ENCODE data around the gene POLR2E. TPM values are rescaled to one million over a fixed set of nuclear protein-coding genes. Genes with fewer than 3 reads are reported as not detected.
A peak's percentile ranks its signal among the peaks of the same experiment; 100 is the strongest.

The POLR2E gene
- total RNA-seq, 4 donors from 2014 or later, result 87.6 to 264 (median 163) TPM

GRCh38 chr19:1140272-1141027 lies 45.3 kb upstream of the POLR2E start:
- DNase-seq, result no peak
- Histone ChIP-seq H3K36me3 (peaks cover 7 to 10% of the 10 kb centered on the region in 2 donors), H3K4me3 (replicated peaks in 1 of 3) (no peak overlapping the region), H3K4me1 (peaks cover 10 to 15% of the 10 kb centered on the region in 2 donors), H3K9me3 (no peaks in the 10 kb centered on the region), H3K27ac (no peak overlapping the region), H3K27me3 (no peaks in the 10 kb centered on the region)
- TF ChIP-seq, protein P1, sequence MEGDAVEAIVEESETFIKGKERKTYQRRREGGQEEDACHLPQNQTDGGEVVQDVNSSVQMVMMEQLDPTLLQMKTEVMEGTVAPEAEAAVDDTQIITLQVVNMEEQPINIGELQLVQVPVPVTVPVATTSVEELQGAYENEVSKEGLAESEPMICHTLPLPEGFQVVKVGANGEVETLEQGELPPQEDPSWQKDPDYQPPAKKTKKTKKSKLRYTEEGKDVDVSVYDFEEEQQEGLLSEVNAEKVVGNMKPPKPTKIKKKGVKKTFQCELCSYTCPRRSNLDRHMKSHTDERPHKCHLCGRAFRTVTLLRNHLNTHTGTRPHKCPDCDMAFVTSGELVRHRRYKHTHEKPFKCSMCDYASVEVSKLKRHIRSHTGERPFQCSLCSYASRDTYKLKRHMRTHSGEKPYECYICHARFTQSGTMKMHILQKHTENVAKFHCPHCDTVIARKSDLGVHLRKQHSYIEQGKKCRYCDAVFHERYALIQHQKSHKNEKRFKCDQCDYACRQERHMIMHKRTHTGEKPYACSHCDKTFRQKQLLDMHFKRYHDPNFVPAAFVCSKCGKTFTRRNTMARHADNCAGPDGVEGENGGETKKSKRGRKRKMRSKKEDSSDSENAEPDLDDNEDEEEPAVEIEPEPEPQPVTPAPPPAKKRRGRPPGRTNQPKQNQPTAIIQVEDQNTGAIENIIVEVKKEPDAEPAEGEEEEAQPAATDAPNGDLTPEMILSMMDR (IDR thresholded peaks at IDR 0.05), result no peak
- no peak for TF ChIP-seq POLR2A (IDR thresholded peaks at IDR 0.05)
- intact Hi-C loops (cut with DNase I), result no loop called here
- 91 to 95% methylated on average over 27 of the region's 39 CpGs for WGBS, 2 donors

GRCh38 chr19:1139126-1139525 lies 44.0 kb upstream of the POLR2E start:
- H3K9me3 ChIP-seq, result no peaks in the 10 kb centered on the region
- TF ChIP-seq POLR2A (IDR thresholded peaks at IDR 0.05), result no peak
- TF ChIP-seq, protein P1 (IDR thresholded peaks at IDR 0.05), result no peak
- intact Hi-C loops (cut with DNase I), result no loop called here
- DNase-seq, result no peak
- no peaks in the 10 kb centered on the region for H3K27me3 ChIP-seq
- H3K27ac ChIP-seq, result no peak overlapping the region
- peaks cover 7 to 10% of the 10 kb centered on the region in 2 donors for H3K36me3 ChIP-seq
- H3K4me1 ChIP-seq, result peaks cover 14 to 28% of the 10 kb centered on the region in 2 donors
- H3K4me3 ChIP-seq (replicated peaks in 1 of 3), result no peak overlapping the region
- 97% methylated on average over 13 to 15 of the region's 15 CpGs for WGBS, 2 donors

DNA sequence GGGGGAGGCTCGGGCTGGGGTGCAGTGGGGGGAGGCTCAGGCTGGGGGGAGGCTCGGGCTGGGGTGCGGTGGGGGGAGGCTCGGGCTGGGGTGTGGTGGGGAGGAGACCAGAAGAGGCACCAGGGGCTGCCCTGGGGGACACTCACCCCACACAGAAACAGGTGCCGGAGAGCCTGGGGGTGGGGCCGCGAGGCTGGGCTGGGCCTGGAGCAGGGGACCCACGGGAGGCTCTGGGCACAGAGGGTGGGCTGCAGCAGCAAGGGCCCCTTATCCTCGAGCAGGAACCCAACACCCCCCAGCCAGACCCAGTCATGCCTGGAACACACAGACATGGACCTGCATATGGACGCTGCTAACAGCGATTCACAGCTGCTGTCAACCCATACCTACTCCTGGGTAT lies 42.9 kb upstream of the POLR2E start:
- DNase-seq, result no peak
- Histone ChIP-seq H3K27ac (no peak overlapping the region), H3K36me3 (peaks cover 2 to 4% of the 10 kb centered on the region in 2 donors), H3K4me3 (replicated peaks in 1 of 3) (no peak overlapping the region), H3K4me1 (peaks cover 14 to 38% of the 10 kb centered on the region in 2 donors), H3K9me3 (no peaks in the 10 kb centered on the region), H3K27me3 (no peaks in the 10 kb centered on the region)
- intact Hi-C loops (cut with DNase I), result no loop called here
- 89 to 100% methylated on average over 2 to 9 of the region's 11 CpGs for WGBS, 2 donors
- TF ChIP-seq, protein P1 (IDR thresholded peaks at IDR 0.05), result no peak
- no peak for TF ChIP-seq POLR2A (IDR thresholded peaks at IDR 0.05)

DNA sequence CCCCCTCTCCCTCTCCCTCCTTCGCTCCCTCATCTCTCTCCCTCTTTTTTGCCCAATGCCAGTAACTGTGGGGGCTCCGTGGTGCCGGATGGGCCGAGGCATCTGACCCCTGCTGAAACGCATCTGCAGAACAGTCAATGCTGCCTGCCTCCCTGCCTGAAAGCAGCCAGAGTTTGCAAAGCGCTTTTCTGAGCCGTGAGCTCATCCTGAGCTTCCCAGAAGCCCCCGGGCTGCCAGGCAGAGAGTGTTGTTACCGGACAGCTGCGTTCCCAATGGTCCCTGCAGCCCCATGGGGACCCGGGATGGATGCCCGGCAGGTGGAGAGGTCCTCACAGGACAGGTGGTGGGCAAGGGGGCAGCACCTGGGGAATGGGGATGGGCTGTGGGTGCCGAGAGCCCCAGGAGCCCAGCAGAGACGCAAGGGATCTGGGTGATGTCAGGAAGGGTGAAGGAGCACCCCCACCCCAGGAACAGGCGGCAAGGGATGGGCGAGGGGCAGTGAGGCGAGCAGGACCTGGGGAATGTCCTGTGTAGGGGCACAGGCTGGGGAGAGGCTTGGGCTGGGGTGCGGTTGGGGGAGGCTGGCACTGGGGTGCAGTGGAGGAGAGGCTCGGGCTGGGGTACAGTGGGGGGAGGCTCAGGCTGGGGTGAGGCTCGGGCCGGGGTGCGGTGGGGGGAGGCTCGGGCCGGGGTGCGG lies 41.6 kb upstream of the POLR2E start:
- H3K36me3 ChIP-seq, result no peaks in the 10 kb centered on the region
- no peaks in the 10 kb centered on the region for H3K27me3 ChIP-seq
- TF ChIP-seq POLR2A (IDR thresholded peaks at IDR 0.05), result no peak
- TF ChIP-seq, protein P1 (IDR thresholded peaks at IDR 0.05), result no peak
- no peak for DNase-seq
- peak overlapping the region in 2 of 3 donors; percentile 67 to 68 for H3K27ac ChIP-seq
- H3K9me3 ChIP-seq, result no peaks in the 10 kb centered on the region
- intact Hi-C loops (cut with DNase I), result no loop called here
- H3K4me1 ChIP-seq, result peaks cover 14 to 48% of the 10 kb centered on the region in 2 donors
- H3K4me3 ChIP-seq (replicated peaks in 1 of 3), result no peak overlapping the region
- 80 to 87% methylated on average over 13 to 16 of the region's 25 CpGs for WGBS, 2 donors

GRCh38 chr19:1136201-1136600 lies 41.0 kb upstream of the POLR2E start:
- intact Hi-C loops (cut with DNase I), result no loop called here
- H3K4me3 ChIP-seq (replicated peaks in 1 of 3), result no peak overlapping the region
- no peak for TF ChIP-seq POLR2A (IDR thresholded peaks at IDR 0.05)
- no peaks in the 10 kb centered on the region for H3K36me3 ChIP-seq
- 61 to 76% methylated on average over 6 to 9 of the region's 12 CpGs for WGBS, 2 donors
- no peaks in the 10 kb centered on the region for H3K9me3 ChIP-seq
- peak in 1 of 2 donors; percentile 23 for DNase-seq
- no peaks in the 10 kb centered on the region for H3K27me3 ChIP-seq
- H3K27ac ChIP-seq, result peak overlapping the region; percentile 51 to 68 (median 67)
- H3K4me1 ChIP-seq, result peaks cover 15 to 48% of the 10 kb centered on the region in 2 donors
